ENCODE data around the gene TSPAN4.

The TSPAN4 gene

DNA sequence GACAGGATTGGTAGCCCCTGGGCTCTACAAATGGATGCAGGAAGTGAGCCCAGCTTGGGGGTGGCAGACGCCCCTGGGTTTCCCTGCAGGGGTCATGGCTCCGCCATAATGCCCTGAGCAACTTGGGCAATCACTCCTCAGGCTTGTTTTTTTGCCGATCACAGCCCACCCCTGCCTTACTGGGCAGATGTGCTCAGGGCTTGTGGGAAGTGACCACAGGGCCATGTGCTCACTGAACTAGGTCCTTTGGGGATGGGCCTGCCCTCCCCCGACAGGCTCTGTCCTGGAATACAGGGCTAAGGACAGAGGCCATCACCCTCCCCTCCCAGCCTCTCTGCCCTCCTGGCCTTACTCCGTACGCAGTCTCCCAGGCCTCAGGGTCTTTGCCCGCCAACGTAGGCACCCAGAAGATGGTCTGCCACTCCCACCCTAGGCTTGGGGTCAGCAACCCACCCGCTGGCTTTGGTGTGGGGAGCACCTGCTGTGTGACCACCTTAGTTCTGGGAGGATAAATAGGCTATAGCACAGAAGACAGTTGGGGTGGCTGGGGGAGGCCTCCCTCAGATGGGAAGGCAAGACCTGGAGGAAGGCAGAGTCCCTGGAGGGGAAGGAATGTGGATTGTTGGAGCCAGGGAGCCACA is 29.1 kb upstream of the TSPAN4 start:
- Mint-ChIP-seq H3K36me3 (ENCODE audit: low read depth) (peaks cover 33% of the 10 kb centered on the region), H3K27ac (peak overlapping the region; percentile 35), H3K4me3 (no peak overlapping the region), H3K4me1 (ENCODE audit: low read depth) (peaks cover 11% of the 10 kb centered on the region), H3K9me3 (no peaks in the 10 kb centered on the region), H3K27me3 (ENCODE audit: low read depth) (no peaks in the 10 kb centered on the region)
- DNase-seq (ENCODE audit: low spot score), result no peak

DNA sequence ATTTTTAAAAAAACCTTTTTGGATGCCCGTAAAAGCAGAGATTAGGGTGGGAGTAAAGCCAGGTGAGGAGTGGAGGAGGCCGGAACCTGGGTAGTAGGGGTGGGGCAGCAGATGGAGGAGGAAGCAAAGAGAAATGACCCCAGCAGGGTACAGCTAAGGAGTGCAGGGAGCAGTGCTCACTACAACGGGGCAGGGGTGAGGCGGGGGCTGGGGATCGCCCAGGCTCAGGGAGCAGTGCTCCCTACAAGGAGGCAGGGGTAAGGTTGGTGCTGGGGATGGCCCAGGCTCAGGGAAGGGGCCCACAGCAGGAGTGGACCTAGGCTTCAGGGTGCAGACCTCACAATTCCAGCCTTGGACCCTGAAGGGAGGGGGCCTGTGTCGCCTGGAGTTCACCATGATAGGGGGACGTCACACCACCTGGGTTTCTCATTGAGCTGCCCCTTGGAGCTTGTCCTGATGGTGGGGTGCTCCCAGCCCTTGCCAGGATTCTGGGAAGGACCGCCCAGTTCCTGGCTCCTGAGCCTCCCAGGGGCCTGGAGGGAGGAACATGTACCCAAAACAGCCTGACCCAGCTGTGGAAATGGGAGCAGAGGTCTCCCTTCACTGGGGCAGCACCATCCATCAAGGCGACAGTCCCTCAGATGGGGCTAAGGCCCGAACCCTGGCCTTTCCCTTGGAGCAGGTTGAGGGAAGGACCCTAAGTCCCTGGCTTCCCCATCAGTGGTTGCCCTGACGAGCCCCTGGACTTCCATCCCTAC is 26.8 kb upstream of the TSPAN4 start:
- no peak for DNase-seq (ENCODE audit: low spot score)
- H3K27ac Mint-ChIP-seq, result no peak overlapping the region

DNA sequence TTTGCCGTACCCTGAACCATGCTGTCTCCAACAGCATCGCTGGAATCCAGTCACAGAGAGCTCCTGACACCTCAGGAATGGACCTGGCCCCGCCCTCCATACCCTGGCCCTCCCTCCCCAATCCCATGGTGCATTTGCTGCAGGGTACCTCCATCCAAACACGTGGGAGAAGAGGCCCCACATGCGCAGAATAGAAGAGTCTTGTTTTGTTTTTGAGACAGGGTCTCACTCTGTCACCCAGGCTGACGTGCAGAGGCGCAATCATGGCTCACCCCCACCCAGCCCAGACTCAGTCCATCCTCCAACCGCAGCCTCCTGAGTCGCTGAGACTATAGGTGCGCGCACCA is 26.2 kb upstream of the TSPAN4 start:
- Mint-ChIP-seq H3K4me3 (no peak overlapping the region), H3K27ac (no peak overlapping the region), H3K9me3 (no peaks in the 10 kb centered on the region), H3K27me3 (ENCODE audit: low read depth) (no peaks in the 10 kb centered on the region), H3K4me1 (ENCODE audit: low read depth) (peaks cover 7% of the 10 kb centered on the region), H3K36me3 (ENCODE audit: low read depth) (peaks cover 19% of the 10 kb centered on the region)
- no peak for DNase-seq (ENCODE audit: low spot score)

More for the DNA sequence above, 26.8 kb upstream of the TSPAN4 start:
- no peak overlapping the region for H3K4me3 Mint-ChIP-seq
- H3K4me1 Mint-ChIP-seq (ENCODE audit: low read depth), result peaks cover 9% of the 10 kb centered on the region
- H3K27me3 Mint-ChIP-seq (ENCODE audit: low read depth), result no peaks in the 10 kb centered on the region
- H3K9me3 Mint-ChIP-seq, result no peaks in the 10 kb centered on the region
- H3K36me3 Mint-ChIP-seq (ENCODE audit: low read depth), result peaks cover 24% of the 10 kb centered on the region

DNA sequence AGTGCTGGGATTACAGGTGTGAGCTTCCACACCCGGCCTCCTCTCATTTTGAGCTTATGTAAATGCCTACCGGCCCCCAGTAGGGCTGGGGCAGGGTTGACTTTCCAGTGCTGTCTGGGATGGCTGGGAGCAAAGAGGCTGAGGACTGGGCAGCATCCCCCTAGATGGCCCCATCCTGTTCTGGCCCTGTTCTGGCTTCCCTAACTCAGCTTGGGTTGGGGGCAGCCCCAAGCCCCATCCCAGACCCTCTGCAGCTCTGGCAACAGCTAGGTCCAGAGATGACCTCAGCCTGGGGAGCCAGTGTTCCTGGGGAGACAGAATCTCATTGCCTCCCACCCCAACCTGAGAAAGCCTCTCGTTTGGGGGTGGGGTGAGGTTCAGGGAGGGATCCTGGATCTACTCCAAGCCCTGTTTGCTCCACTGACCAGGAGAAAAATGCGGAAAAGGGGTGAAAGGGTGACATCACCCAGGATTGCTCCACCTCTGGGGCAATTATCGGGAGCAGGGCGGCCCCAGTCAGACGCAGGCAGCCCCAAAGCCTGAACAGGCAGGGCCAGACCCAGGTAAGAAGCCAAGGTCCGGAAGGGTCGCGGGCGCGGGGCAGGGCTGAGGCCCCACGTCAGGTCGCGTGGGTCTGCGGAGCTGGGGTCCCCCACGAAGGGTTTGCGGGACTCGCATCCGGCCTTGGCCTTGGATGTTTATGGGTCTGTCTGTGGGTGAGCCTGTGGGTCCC is 24.1 kb upstream of the TSPAN4 start, which contains the start of gene PNPLA2:
Gene PNPLA2, plus strand, starts transcription at position 519 of the 733 bp plus-strand sequence. CDS start 805 bp downstream, outside the sequence.
- peaks cover 5% of the 10 kb centered on the region for H3K36me3 Mint-ChIP-seq (ENCODE audit: low read depth)
- no peaks in the 10 kb centered on the region for H3K27me3 Mint-ChIP-seq (ENCODE audit: low read depth)

DNA sequence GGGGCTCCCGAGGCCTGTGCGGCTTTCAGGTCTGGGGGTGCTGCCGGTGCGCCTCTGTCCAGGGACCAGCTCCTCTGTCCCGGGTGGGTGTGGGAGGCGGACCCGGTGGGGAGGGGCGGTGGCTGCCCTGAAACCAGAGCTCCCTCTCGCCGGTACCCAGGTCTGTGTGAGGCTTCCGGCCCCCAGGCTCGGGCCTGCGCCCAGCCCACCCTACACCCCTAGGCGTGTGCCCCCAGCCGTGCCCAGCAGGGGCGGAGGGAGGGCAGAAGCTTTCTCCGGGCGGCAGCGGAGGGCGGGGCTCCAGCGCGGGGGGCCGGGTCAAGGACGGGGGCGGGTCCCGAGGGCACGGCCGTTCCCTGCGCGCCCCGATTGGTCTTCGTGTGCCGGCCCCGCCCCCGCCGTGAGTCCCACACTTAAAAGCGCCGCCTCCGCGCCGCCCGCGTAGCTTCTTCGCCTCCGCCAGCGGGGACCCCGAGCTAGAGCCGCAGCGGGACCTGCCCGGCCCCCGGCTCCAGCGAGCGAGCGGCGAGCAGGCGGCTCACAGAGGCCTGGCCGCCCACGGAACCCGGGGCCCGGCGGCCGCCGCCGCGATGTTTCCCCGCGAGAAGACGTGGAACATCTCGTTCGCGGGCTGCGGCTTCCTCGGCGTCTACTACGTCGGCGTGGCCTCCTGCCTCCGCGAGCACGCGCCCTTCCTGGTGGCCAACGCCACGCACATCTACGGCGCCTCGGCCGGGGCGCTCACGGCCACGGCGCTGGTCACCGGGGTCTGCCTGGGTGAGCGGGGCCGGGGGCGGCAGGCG is 23.3 kb upstream of the TSPAN4 start:
- H3K4me1 Mint-ChIP-seq (ENCODE audit: low read depth), result peaks cover 5% of the 10 kb centered on the region
- peak overlapping the region; percentile 79 for H3K4me3 Mint-ChIP-seq
- peak overlapping the region; percentile 82 for H3K27ac Mint-ChIP-seq
- H3K36me3 Mint-ChIP-seq (ENCODE audit: low read depth), result peaks cover 2% of the 10 kb centered on the region
- no peaks in the 10 kb centered on the region for H3K27me3 Mint-ChIP-seq (ENCODE audit: low read depth)
- no peaks in the 10 kb centered on the region for H3K9me3 Mint-ChIP-seq
- peak; percentile 87 for DNase-seq (ENCODE audit: low spot score)

More for the DNA sequence above, 24.1 kb upstream of the TSPAN4 start, which contains the start of gene PNPLA2:
- no peaks in the 10 kb centered on the region for H3K9me3 Mint-ChIP-seq
- no peak for DNase-seq (ENCODE audit: low spot score)
- H3K4me1 Mint-ChIP-seq (ENCODE audit: low read depth), result peaks cover 5% of the 10 kb centered on the region
- H3K27ac Mint-ChIP-seq, result peak within 1 kb of the TSS; percentile 82
- H3K4me3 Mint-ChIP-seq, result peak within 1 kb of the TSS; percentile 79

DNA sequence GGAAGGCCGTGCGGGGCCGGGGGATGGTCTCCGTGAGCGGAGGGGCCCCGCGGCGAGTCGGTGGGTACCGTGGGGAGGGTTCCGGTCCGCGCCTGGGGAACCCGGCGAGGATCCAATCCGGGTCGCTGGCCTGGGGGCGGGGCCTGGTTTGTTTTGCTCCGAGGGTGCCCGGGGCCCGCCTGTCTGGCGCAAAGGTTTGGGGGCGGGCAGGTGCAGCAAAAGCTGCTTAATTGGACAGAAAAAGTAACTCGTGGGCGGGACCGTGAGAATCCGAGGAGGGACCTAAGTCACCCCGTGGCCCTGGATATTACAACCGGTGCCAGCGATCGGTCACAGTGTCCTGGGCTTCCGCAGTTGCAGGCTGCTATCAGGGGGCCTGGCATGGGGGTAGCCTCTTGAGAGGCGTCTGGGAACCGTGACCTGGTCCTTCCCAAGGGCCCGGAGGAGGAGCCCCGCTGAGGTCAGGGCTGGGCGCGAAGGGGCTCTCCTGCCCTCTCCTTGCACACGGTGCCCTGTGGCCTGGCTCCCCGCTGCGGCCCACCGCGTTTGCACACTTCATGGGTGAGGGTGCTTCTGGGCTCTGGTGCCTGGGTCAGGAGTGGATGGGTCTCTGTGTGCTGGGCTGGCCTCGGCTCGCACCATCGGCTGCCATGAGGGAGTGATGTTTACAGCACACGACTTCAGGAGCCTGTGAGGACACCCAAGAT is 22.6 kb upstream of the TSPAN4 start:
- Mint-ChIP-seq H3K4me3 (peak overlapping the region; percentile 79), H3K27ac (peak overlapping the region; percentile 82), H3K9me3 (no peaks in the 10 kb centered on the region), H3K36me3 (ENCODE audit: low read depth) (peaks cover 6% of the 10 kb centered on the region), H3K4me1 (ENCODE audit: low read depth) (peaks cover 5% of the 10 kb centered on the region), H3K27me3 (ENCODE audit: low read depth) (no peaks in the 10 kb centered on the region)
- DNase-seq (ENCODE audit: low spot score), result peak; percentile 91

DNA sequence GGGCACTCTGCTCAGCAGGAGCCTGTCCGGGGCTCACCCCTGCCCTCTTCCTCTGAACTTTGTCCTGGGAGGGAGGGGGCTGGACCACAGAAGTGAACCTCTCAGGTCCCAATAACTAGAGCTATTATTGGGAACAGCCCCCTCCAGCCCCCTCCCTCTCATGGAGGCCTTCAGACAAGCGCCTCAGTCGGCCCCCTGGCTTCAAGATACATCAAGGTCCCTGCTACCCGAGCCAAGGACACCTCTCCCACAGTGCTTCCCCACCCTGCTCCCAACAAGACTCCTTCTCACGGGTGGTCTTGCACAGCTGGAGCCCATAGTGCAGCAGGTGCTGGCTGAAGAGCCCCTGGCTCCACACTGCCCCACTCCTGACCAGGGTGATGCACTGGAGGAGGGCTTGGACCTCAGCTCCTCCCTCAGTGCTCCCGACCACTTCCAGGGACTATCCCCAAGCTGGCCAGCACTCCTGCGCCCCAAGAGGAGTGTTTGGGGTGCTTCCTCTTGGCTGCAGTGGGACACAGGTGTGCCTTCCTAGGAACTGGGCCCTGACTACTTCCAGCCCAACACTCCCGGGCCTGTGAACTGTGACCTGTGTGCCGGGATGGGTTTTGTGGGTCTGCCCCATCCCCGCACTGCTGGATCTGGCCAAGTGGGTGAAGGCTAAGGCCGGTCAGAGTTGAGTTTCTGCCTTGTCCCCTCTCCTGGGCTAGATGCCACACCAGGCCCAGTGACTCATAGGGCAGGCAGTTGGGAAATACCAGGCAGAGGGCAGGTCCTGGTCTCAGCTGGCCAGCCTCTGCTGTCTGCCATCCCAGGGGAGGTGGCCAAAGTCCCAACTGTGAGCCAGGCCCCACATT is 21.8 kb upstream of the TSPAN4 start:
- DNase-seq (ENCODE audit: low spot score), result no peak
- Mint-ChIP-seq H3K36me3 (ENCODE audit: low read depth) (peaks cover 10% of the 10 kb centered on the region), H3K27ac (peak overlapping the region; percentile 82), H3K4me1 (ENCODE audit: low read depth) (peaks cover 5% of the 10 kb centered on the region), H3K9me3 (no peaks in the 10 kb centered on the region), H3K4me3 (peak overlapping the region; percentile 79), H3K27me3 (ENCODE audit: low read depth) (no peaks in the 10 kb centered on the region)

- H3K9me3 Mint-ChIP-seq, result no peaks in the 10 kb centered on the region
- peak overlapping the region; percentile 79 for H3K4me3 Mint-ChIP-seq
- H3K27ac Mint-ChIP-seq, result no peak overlapping the region
- peaks cover 5% of the 10 kb centered on the region for H3K4me1 Mint-ChIP-seq (ENCODE audit: low read depth)
- H3K36me3 Mint-ChIP-seq (ENCODE audit: low read depth), result peaks cover 10% of the 10 kb centered on the region
- H3K27me3 Mint-ChIP-seq (ENCODE audit: low read depth), result no peaks in the 10 kb centered on the region
- DNase-seq (ENCODE audit: low spot score), result no peak
Observed at GRCh38 chr11:821512-822371, 20.9 kb upstream of the TSPAN4 start.

DNA sequence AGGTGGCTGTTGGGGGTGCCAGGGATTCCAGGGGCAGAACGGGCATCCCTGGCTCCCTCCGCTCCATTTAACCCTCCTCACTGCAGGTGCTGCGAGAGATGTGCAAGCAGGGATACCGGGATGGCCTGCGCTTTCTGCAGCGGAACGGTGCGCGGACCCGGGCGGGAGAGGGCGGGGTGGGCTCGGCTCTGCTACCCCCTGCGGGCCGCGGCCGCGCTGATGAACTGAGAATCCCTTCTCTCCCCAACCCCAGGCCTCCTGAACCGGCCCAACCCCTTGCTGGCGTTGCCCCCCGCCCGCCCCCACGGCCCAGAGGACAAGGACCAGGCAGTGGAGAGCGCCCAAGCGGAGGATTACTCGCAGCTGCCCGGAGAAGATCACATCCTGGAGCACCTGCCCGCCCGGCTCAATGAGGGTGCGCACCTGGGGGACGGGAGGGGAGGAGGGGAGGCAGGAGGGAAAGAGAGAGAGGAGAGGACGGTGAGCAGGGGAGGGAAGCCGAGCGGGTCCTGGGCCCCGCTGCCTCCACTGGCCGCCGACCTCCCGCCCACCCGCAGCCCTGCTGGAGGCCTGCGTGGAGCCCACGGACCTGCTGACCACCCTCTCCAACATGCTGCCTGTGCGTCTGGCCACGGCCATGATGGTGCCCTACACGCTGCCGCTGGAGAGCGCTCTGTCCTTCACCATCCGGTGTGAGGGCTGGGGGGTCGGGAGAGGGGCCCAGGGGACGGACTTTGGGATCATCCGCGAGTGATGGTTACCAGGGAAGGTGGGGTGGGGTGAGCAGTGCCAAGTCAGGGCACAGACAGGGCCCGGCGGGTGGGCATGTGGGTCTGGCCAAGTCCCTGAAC is 19.0 kb upstream of the TSPAN4 start:
- no peak overlapping the region for H3K27ac Mint-ChIP-seq

GRCh38 chr11:824292-824880 is 18.3 kb upstream of the TSPAN4 start:
- Mint-ChIP-seq H3K4me3 (no peak overlapping the region), H3K9me3 (no peaks in the 10 kb centered on the region), H3K27ac (no peak overlapping the region), H3K4me1 (ENCODE audit: low read depth) (peaks cover 17% of the 10 kb centered on the region), H3K27me3 (ENCODE audit: low read depth) (peaks cover 19% of the 10 kb centered on the region), H3K36me3 (ENCODE audit: low read depth) (peaks cover 10% of the 10 kb centered on the region)
- DNase-seq (ENCODE audit: low spot score), result no peak

More for the DNA sequence above, 19.0 kb upstream of the TSPAN4 start:
- Mint-ChIP-seq H3K4me3 (no peak overlapping the region), H3K9me3 (no peaks in the 10 kb centered on the region), H3K36me3 (ENCODE audit: low read depth) (peaks cover 10% of the 10 kb centered on the region), H3K4me1 (ENCODE audit: low read depth) (peaks cover 15% of the 10 kb centered on the region), H3K27me3 (ENCODE audit: low read depth) (peaks cover 11% of the 10 kb centered on the region)
- DNase-seq (ENCODE audit: low spot score), result no peak

GRCh38 chr11:824942-825341 is 17.7 kb upstream of the TSPAN4 start:
- no peak for DNase-seq (ENCODE audit: low spot score)
- Mint-ChIP-seq H3K27me3 (ENCODE audit: low read depth) (peaks cover 24% of the 10 kb centered on the region), H3K4me3 (no peak overlapping the region), H3K4me1 (ENCODE audit: low read depth) (peaks cover 17% of the 10 kb centered on the region), H3K9me3 (no peaks in the 10 kb centered on the region), H3K36me3 (ENCODE audit: low read depth) (peaks cover 10% of the 10 kb centered on the region), H3K27ac (no peak overlapping the region)

Measured in T-helper 2 cell treated with Interferon-gamma antibody and Interleukin-4, amounts not matched to agents 5 μg/mL and 100 μg/mL, for 36 hours (primary cell).